Vagina (tissue), 2 donors: Measurements from ENCODE around the gene PNPLA8.

ENCODE experiments used
- CTCF ChIP-seq, 3 experiments: fragments of 450-650 bp in 2 of 3; fragments of 200-600 bp in 1 of 3; sonication (generic) in 1 of 3; IDR thresholded peaks; one replicate each; pipeline ENCODE4 v1.5.1; 2017 to 2019; ENCODE audit warnings: antibody characterized with exemption in 3 of 3, mild to moderate bottlenecking in 2 of 3, moderate library complexity in 2 of 3
- POLR2A ChIP-seq, 2 donors: fragments of 450-650 bp; IDR thresholded peaks; one replicate each; pipeline ENCODE4 v1.6.1; 2017; ENCODE audit warnings: antibody characterized with exemption in 2 of 2, mild to moderate bottlenecking in 2 of 2, moderate library complexity in 2 of 2
- POLR2AphosphoS5 ChIP-seq, 2 donors: sonication (generic); formaldehyde crosslinking; IDR thresholded peaks; one replicate each; pipeline ENCODE4 v1.9.0; 2017; ENCODE audit warnings: antibody characterized with exemption in 2 of 2, mild to moderate bottlenecking in 2 of 2, low read depth in 1 of 2; ENCODE audit not compliant: insufficient read depth in 1 of 2

- no peak for TF ChIP-seq CTCF (IDR thresholded peaks at IDR 0.05)
- TF ChIP-seq POLR2A (IDR thresholded peaks at IDR 0.05): no peak
- TF ChIP-seq POLR2AphosphoS5 (IDR thresholded peaks at IDR 0.05; ENCODE audit: insufficient read depth in 1 of 2, low read depth in 1 of 2): no peak
Observed at GRCh38 chr7:108468246-108468645, 57.7 kb downstream of the PNPLA8 start.
